HEK293 (cell line): ENCODE data around the gene LIPH.

Experiments used
- CTCF ChIA-PET: fragments of 350-600 bp; formaldehyde crosslinking; extraction: SDS; loops from one replicate; lab custom pipeline; 2021; ENCODE audit warnings: antibody characterized with exemption; lab: Yijun Ruan, JAX
- POLR2A ChIA-PET: fragments of 300-600 bp; formaldehyde crosslinking; extraction: SDS; loops from one replicate; lab custom pipeline; 2020; ENCODE audit warnings: antibody characterized with exemption, inconsistent platforms; lab: Yijun Ruan, JAX
- H3K27ac ChIP-seq: fragments of 200-500 bp; sonication (Bioruptor generic); 2 replicates; pipeline ENCODE4 v1.5.1; 2014; ENCODE audit warnings: low read depth, low read length, control low read depth, inconsistent platforms; ENCODE audit errors: extremely low read depth
- H3K36me3 ChIP-seq, 2 experiments: fragments of 200-500 bp in 1 of 2; sonication (Bioruptor generic) in 1 of 2; 1 replicate in 1 of 2; 2 replicates in 1 of 2; pipeline ENCODE4 v1.5.1; 2014 to 2017; ENCODE audit warnings: inconsistent platforms in 2 of 2, low read length in 2 of 2; ENCODE audit not compliant: control insufficient read depth in 2 of 2, insufficient read depth in 1 of 2
- H3K4me1 ChIP-seq: fragments of 200-500 bp; sonication (Bioruptor generic); 2 replicates; pipeline ENCODE4 v1.5.1; 2014; ENCODE audit warnings: mild to moderate bottlenecking, low read length, inconsistent platforms; ENCODE audit not compliant: control insufficient read depth, insufficient read depth
- H3K4me3 ChIP-seq: 2 replicates; pipeline ENCODE4 v1.5.1; 2011; ENCODE audit warnings: low read depth, mild to moderate bottlenecking, control low read depth, low read length, moderate library complexity
- H3K9me3 ChIP-seq: fragments of 200-500 bp; sonication (Bioruptor generic); 2 replicates; pipeline ENCODE4 v1.5.1; 2014; ENCODE audit warnings: low read depth, low read length, inconsistent platforms; ENCODE audit not compliant: control insufficient read depth, insufficient read depth
- GLI4 ChIP-seq: fragments of 450-650 bp; formaldehyde crosslinking; IDR thresholded peaks from 2 replicates; pipeline ENCODE4 v1.5.1; 2016; ENCODE audit warnings: missing biosample characterization, missing genetic modification characterization
- HOXA7 ChIP-seq: sonication (generic); formaldehyde crosslinking; IDR thresholded peaks from 2 replicates; pipeline ENCODE4 v1.8.1; 2022; ENCODE audit warnings: missing genetic modification reagents, borderline replicate concordance
- IKZF3 ChIP-seq: fragments of 450-650 bp; IDR thresholded peaks from 2 replicates; pipeline ENCODE4 v1.5.0; 2018; ENCODE audit warnings: missing biosample characterization, mild to moderate bottlenecking, missing genetic modification characterization, moderate library complexity
- OSR2 ChIP-seq: fragments of 450-650 bp; formaldehyde crosslinking; IDR thresholded peaks from 2 replicates; pipeline ENCODE4 v1.5.1; 2016; ENCODE audit warnings: missing biosample characterization, missing genetic modification characterization
- PRDM1 ChIP-seq: fragments of 450-650 bp; formaldehyde crosslinking; IDR thresholded peaks from 2 replicates; pipeline ENCODE4; 2016; ENCODE audit warnings: missing biosample characterization, missing genetic modification characterization
- RBAK ChIP-seq: fragments of 450-650 bp; formaldehyde crosslinking; IDR thresholded peaks from 2 replicates; pipeline ENCODE4 v1.5.1; 2016; ENCODE audit warnings: missing biosample characterization, missing genetic modification characterization
- SP3 ChIP-seq: fragments of 450-650 bp; formaldehyde crosslinking; IDR thresholded peaks from 2 replicates; pipeline ENCODE4 v1.5.1; 2016; ENCODE audit warnings: missing biosample characterization, missing genetic modification characterization
- ZFP3 ChIP-seq: fragments of 450-650 bp; formaldehyde crosslinking; IDR thresholded peaks from 2 replicates; pipeline ENCODE4 v1.5.1; 2016; ENCODE audit warnings: low read depth, missing biosample characterization, missing genetic modification characterization
- ZNF112 ChIP-seq: fragments of 450-650 bp; formaldehyde crosslinking; IDR thresholded peaks from 2 replicates; pipeline ENCODE4 v1.5.0; 2017; ENCODE audit warnings: missing biosample characterization, missing genetic modification characterization
- ZNF155 ChIP-seq: fragments of 450-650 bp; formaldehyde crosslinking; IDR thresholded peaks from 2 replicates; pipeline ENCODE4 v1.5.1; 2016; ENCODE audit warnings: missing biosample characterization, missing genetic modification characterization
- ZNF350 ChIP-seq: fragments of 450-650 bp; formaldehyde crosslinking; IDR thresholded peaks from 2 replicates; pipeline ENCODE4 v1.5.0; 2017; ENCODE audit warnings: missing biosample characterization, mild to moderate bottlenecking, missing genetic modification characterization
- ZNF366 ChIP-seq: fragments of 450-650 bp; formaldehyde crosslinking; conservative IDR thresholded peaks from 2 replicates; pipeline ENCODE4 v1.5.1; 2016; ENCODE audit warnings: missing biosample characterization, missing genetic modification characterization
- ZNF48 ChIP-seq: fragments of 450-650 bp; formaldehyde crosslinking; IDR thresholded peaks from 2 replicates; pipeline ENCODE4 v1.5.1; 2016; ENCODE audit warnings: missing biosample characterization, missing genetic modification characterization
- ZNF529 ChIP-seq: fragments of 450-650 bp; formaldehyde crosslinking; IDR thresholded peaks from 2 replicates; pipeline ENCODE4 v1.5.1; 2017; ENCODE audit warnings: missing genetic modification characterization, missing biosample characterization; ENCODE audit not compliant: insufficient replicate concordance
- ZNF585B ChIP-seq: fragments of 450-650 bp; formaldehyde crosslinking; IDR thresholded peaks from 2 replicates; pipeline ENCODE4 v1.5.1; 2016; ENCODE audit warnings: missing biosample characterization, missing genetic modification characterization
- ZNF654 ChIP-seq: fragments of 450-650 bp; formaldehyde crosslinking; IDR thresholded peaks from 2 replicates; pipeline ENCODE4 v1.5.1; 2016; ENCODE audit warnings: low read depth, missing biosample characterization, missing genetic modification characterization
- ZNF658 ChIP-seq: fragments of 450-650 bp; formaldehyde crosslinking; IDR thresholded peaks from 2 replicates; pipeline ENCODE4; 2016; ENCODE audit warnings: missing biosample characterization, missing genetic modification characterization
- ZNF677 ChIP-seq: fragments of 450-650 bp; IDR thresholded peaks from 2 replicates; pipeline ENCODE4 v1.5.0; 2018; ENCODE audit warnings: missing biosample characterization, mild to moderate bottlenecking, missing genetic modification characterization, moderate library complexity
- ZNF791 ChIP-seq: fragments of 450-650 bp; formaldehyde crosslinking; IDR thresholded peaks from 2 replicates; pipeline ENCODE4 v1.5.1; 2016; ENCODE audit warnings: missing biosample characterization, missing genetic modification characterization
- ZNF792 ChIP-seq: fragments of 450-650 bp; formaldehyde crosslinking; IDR thresholded peaks from 2 replicates; pipeline ENCODE4 v1.5.1; 2016; ENCODE audit warnings: missing biosample characterization, missing genetic modification characterization
- ZNF830 ChIP-seq: fragments of 450-650 bp; IDR thresholded peaks from 2 replicates; pipeline ENCODE4 v1.5.0; 2018; ENCODE audit warnings: missing biosample characterization, missing genetic modification characterization, low read depth, mild to moderate bottlenecking, moderate library complexity
- ZXDB ChIP-seq: fragments of 450-650 bp; formaldehyde crosslinking; IDR thresholded peaks from 2 replicates; pipeline ENCODE4 v1.5.1; 2016; ENCODE audit warnings: missing biosample characterization, missing genetic modification characterization
- TF ChIP-seq, protein P1 (sequence below): fragments of 450-650 bp; formaldehyde crosslinking; IDR thresholded peaks from 2 replicates; pipeline ENCODE4 v1.5.1; 2016; ENCODE audit warnings: missing biosample characterization, missing genetic modification characterization, borderline replicate concordance
- TF ChIP-seq, protein P2 (sequence below): fragments of 450-650 bp; formaldehyde crosslinking; IDR thresholded peaks from 2 replicates; pipeline ENCODE4 v1.5.1; 2016; ENCODE audit warnings: missing biosample characterization, missing genetic modification characterization
- TF ChIP-seq, protein P3 (sequence below): fragments of 450-650 bp; formaldehyde crosslinking; IDR thresholded peaks from 2 replicates; pipeline ENCODE4; 2016; ENCODE audit warnings: missing biosample characterization, missing genetic modification characterization
- TF ChIP-seq, protein P4 (sequence below): fragments of 450-650 bp; formaldehyde crosslinking; conservative IDR thresholded peaks from 2 replicates; pipeline ENCODE4 v1.5.1; 2016; ENCODE audit warnings: low read depth, missing biosample characterization, missing genetic modification characterization

LIPH gene

DNA sequence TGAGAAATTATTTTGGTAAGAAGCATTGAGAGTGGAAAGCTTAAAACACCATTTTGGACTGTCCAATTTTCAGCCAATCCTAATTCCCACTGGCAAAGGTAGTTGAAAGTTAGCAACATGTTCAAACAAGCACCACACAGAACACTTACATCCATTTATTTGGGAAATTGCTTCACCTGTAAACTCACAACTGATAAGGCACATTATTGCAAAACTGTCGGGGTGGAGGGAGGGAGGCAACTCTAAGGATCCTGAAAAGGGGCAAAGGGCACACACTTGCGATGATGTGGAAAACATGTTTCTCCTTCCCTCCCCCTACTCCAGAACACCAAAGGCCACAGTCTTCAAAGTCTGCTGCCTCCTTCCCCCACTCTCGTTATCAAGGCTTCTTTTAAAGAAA lies 62.9 kb downstream of the LIPH start:
- H3K27ac ChIP-seq: no peak overlapping the region
- TF ChIP-seq, protein P1, sequence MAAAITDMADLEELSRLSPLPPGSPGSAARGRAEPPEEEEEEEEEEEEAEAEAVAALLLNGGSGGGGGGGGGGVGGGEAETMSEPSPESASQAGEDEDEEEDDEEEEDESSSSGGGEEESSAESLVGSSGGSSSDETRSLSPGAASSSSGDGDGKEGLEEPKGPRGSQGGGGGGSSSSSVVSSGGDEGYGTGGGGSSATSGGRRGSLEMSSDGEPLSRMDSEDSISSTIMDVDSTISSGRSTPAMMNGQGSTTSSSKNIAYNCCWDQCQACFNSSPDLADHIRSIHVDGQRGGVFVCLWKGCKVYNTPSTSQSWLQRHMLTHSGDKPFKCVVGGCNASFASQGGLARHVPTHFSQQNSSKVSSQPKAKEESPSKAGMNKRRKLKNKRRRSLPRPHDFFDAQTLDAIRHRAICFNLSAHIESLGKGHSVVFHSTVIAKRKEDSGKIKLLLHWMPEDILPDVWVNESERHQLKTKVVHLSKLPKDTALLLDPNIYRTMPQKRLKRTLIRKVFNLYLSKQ (tag by site-specific recombination): no peak
- TF ChIP-seq SP3 (no peak), ZNF350 (tag by site-specific recombination) (no peak), ZNF654 (tag by site-specific recombination) (no peak), ZNF366 (tag by site-specific recombination) (no peak), OSR2 (tag by site-specific recombination) (no peak), ZNF677 (tag by site-specific recombination) (no peak), ZFP3 (tag by site-specific recombination) (no peak), ZNF791 (tag by site-specific recombination) (no peak), ZNF792 (tag by site-specific recombination) (no peak)
- TF ChIP-seq, all 188 proteins: peak for 0
- Histone ChIP-seq H3K4me1 (no peaks in the 10 kb centered on the region), H3K4me3 (no peak overlapping the region), H3K9me3 (no peaks in the 10 kb centered on the region), H3K36me3 (peaks cover 4 to 80% of the 10 kb centered on the region in 2 experiments; a peak in 2 of 3 replicates)
- ChIA-PET CTCF (interaction anchor here (0.8 kb wide), 1 partner anchor 86 kb away, joined by 3 read pairs; no protein-coding TSS in a partner anchor), POLR2A (no interaction called here)

DNA sequence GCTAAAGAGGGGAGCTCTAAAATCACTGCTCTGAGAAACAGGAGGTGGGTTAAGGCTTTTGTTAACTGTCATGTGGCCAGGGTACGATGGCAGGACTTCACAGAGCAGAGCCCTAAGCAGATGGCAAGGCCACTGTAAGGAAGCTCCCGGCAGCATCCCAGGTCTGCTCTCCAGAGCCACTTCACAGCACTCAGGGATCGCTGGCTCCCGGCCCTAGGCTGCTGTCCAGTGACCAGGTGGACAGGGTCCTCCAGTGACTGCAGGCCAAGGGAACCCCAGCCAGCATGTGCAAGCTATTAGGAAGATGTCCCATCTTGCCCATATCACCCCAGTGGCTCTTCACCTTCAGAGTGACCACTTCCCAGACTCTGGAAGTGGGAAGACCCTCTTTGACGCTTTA lies 63.9 kb downstream of the LIPH start:
- Histone ChIP-seq H3K36me3 (peaks cover 4 to 70% of the 10 kb centered on the region in 2 experiments; a peak in 2 of 3 replicates), H3K4me3 (no peak overlapping the region), H3K27ac (no peak overlapping the region), H3K9me3 (no peaks in the 10 kb centered on the region), H3K4me1 (no peaks in the 10 kb centered on the region)
- POLR2A ChIA-PET: no interaction called here
- CTCF ChIA-PET: interaction anchor here (0.6 to 0.8 kb wide), 3 partner anchors 12 to 87 kb away, joined by 3 to 8 read pairs (median 3); no protein-coding TSS in a partner anchor
- TF ChIP-seq, protein P2, sequence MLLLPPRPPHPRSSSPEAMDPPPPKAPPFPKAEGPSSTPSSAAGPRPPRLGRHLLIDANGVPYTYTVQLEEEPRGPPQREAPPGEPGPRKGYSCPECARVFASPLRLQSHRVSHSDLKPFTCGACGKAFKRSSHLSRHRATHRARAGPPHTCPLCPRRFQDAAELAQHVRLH (tag by site-specific recombination): no peak
- TF ChIP-seq PRDM1 (tag by site-specific recombination) (no peak), GLI4 (tag by site-specific recombination) (no peak), ZNF791 (tag by site-specific recombination) (no peak), ZNF585B (tag by site-specific recombination) (no peak), ZNF48 (tag by site-specific recombination) (no peak), ZNF658 (tag by site-specific recombination) (no peak), ZNF529 (tag by site-specific recombination) (no peak), RBAK (no peak)
- TF ChIP-seq, protein P3, sequence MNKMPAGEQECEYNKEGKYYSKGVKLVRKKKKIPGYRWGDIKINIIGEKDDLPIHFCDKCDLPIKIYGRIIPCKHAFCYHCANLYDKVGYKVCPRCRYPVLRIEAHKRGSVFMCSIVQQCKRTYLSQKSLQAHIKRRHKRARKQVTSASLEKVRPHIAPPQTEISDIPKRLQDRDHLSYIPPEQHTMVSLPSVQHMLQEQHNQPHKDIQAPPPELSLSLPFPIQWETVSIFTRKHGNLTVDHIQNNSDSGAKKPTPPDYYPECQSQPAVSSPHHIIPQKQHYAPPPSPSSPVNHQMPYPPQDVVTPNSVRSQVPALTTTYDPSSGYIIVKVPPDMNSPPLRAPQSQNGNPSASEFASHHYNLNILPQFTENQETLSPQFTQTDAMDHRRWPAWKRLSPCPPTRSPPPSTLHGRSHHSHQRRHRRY (tag by site-specific recombination): no peak

DNA sequence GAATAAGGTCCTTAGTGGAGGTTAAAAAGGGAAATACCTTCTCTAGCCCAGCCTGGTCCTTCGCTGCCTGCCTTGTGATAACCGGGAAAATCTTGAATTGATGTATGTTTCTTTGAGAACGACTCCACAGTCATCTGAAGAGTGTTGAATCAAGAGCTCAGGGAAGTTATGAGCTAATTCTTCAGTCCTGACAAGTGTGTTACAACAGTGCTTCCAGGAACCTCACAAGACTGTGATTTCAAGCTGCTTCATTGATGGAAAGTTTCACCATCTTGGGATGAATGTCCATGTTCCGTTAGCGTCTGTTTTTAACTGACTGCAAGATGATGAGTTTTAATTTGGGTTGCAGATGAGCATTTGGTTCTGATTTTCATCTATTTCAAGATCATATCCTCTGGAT lies 66.0 kb downstream of the LIPH start:
- Histone ChIP-seq H3K4me3 (no peak overlapping the region), H3K27ac (no peak overlapping the region), H3K4me1 (no peaks in the 10 kb centered on the region), H3K9me3 (no peaks in the 10 kb centered on the region), H3K36me3 (peaks cover 0 to 66% of the 10 kb centered on the region in 2 experiments; a peak in 2 of 3 replicates)
- ChIA-PET CTCF (interaction anchor here (0.6 kb wide), 1 partner anchor 24 kb away, joined by 3 read pairs; no protein-coding TSS in a partner anchor), POLR2A (interaction anchor here (0.9 kb wide), 1 partner anchor 13 kb away, joined by 3 read pairs; the partner anchor contains the start of gene TMEM41A)
- no peak for TF ChIP-seq HOXA7
- TF ChIP-seq ZXDB (tag by site-specific recombination): no peak
- no peak for TF ChIP-seq ZNF112 (tag by site-specific recombination)
- no peak for TF ChIP-seq ZNF830 (tag by site-specific recombination)
- TF ChIP-seq IKZF3 (tag by site-specific recombination): no peak
- TF ChIP-seq, protein P4, sequence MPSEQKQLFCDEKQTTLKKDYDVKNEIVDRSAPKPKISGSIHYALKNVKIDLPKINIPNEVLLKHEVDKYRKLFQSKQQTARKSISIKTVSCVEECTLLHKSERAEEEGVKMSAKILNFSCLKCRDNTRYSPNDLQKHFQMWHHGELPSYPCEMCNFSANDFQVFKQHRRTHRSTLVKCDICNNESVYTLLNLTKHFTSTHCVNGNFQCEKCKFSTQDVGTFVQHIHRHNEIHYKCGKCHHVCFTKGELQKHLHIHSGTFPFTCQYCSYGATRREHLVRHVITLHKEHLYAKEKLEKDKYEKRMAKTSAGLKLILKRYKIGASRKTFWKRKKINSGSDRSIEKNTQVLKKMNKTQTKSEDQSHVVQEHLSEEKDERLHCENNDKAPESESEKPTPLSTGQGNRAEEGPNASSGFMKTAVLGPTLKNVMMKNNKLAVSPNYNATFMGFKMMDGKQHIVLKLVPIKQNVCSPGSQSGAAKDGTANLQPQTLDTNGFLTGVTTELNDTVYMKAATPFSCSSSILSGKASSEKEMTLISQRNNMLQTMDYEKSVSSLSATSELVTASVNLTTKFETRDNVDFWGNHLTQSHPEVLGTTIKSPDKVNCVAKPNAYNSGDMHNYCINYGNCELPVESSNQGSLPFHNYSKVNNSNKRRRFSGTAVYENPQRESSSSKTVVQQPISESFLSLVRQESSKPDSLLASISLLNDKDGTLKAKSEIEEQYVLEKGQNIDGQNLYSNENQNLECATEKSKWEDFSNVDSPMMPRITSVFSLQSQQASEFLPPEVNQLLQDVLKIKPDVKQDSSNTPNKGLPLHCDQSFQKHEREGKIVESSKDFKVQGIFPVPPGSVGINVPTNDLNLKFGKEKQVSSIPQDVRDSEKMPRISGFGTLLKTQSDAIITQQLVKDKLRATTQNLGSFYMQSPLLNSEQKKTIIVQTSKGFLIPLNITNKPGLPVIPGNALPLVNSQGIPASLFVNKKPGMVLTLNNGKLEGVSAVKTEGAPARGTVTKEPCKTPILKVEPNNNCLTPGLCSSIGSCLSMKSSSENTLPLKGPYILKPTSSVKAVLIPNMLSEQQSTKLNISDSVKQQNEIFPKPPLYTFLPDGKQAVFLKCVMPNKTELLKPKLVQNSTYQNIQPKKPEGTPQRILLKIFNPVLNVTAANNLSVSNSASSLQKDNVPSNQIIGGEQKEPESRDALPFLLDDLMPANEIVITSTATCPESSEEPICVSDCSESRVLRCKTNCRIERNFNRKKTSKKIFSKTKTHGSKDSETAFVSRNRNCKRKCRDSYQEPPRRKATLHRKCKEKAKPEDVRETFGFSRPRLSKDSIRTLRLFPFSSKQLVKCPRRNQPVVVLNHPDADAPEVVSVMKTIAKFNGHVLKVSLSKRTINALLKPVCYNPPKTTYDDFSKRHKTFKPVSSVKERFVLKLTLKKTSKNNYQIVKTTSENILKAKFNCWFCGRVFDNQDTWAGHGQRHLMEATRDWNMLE: no peak
- no peak for TF ChIP-seq ZNF155 (tag by site-specific recombination)
